HG03175 (cell line): Measurements from ENCODE around the gene NEIL3.
"Not testable (repeated sequence)": the region's sequence is repeated elsewhere in the genome, so short reads cannot be mapped to it uniquely, and the experiment has no call there.

ENCODE experiments used
- ATAC-seq: cut with Tn5 transposase; IDR thresholded peaks from one replicate; pipeline ENCODE4 v1.9.1; 2021; ENCODE audit warnings: mild to moderate bottlenecking, moderate library complexity; ENCODE audit not compliant: unreplicated experiment

The NEIL3 gene

GRCh38 chr4:177297785-177298391 lies 11.8 kb upstream of the NEIL3 start:
- no peak for ATAC-seq

GRCh38 chr4:177301126-177301639 lies 8.5 kb upstream of the NEIL3 start:
- no peak for ATAC-seq

GRCh38 chr4:177302371-177303100 lies 7.1 kb upstream of the NEIL3 start:
- no peak for ATAC-seq

DNA sequence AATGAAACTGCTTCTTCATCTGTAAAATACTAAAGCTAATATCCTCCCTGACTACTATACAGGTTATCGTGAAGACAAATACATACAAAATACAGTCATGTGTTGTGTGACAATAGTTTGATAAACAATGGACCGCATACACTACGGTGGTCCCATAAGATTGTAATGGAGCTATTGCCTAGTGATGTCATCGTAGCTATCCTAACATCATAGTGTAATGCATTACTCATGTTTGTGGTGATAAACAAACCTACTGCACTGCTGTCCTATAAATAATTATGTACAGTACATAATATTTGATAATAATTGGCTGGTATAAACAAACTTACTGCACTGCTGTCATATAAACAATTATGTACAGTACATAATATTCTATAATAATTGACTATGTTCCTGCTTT lies 5.6 kb upstream of the NEIL3 start:
- ATAC-seq = no peak

GRCh38 chr4:177304864-177305263 lies 4.8 kb upstream of the NEIL3 start:
- not testable (repeated sequence) for ATAC-seq

DNA sequence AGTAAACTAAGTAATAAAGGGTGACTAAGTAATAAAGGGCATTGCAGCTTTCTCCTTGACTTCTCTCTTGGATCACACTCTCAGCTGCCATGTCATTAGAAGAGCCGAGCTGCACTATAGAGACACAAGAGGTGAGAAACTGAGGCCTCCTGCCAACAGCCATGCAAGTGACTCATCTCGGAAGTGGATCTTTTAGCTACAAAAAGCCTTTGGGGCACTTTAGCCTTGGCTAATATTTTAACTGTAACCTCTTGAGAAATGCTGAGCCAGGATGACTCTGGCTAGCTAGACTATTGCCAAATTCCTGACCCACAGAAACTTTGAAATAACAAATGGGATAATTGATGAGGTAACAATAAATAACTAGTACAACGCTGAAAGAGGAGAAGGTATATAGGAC lies 1.5 kb upstream of the NEIL3 start:
- no peak for ATAC-seq

DNA sequence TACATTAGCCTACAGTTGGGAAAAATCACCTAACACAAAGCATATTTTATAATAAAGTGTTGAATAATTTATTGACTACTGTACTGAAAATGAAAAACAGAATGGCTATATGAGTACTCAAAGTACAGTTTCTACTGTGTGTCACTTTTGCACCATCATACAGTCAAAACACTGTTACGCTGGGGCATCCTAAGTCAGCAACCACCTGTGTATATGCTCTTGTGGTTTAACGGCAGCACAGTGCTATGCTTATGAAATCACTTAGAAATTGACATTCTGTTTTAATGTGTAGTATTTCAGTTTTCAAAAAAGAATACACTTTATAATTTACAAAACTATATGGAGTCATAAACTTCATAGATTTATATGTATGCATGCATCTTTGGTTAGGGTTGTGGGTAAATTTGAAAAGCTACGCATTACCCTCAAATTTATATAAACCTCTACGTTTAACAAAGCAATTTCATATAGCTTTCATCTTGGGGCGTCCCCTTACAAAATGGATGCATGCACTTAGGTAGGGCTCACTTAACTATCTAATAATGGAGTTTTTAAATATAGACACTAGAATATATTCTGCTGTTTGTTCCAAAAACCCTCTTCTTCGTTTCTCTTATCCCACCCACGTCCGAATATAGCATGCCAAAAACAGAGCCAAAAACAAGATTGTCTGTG lies 690 bp upstream of the NEIL3 start:
- no peak for ATAC-seq

DNA sequence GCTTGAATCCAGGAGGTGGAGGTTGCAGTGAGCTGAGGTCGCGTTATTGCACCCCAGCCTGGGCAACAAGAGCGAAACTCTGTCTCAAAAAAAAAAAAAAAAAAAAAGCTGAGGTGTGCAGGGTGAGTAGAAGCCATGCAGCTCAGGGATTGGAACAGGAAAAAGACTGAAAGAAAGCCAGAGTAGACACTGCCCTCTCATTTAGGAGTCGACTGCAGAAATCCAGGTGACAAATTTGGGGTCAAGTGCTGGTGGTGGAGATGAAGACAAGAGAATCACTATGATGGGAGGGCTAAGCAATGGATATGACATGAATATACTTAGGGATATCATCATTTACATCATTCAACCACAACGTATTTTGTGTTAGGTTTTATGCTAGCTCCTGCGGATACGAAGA lies 1.9 kb downstream of the NEIL3 start:
- ATAC-seq = no peak

DNA sequence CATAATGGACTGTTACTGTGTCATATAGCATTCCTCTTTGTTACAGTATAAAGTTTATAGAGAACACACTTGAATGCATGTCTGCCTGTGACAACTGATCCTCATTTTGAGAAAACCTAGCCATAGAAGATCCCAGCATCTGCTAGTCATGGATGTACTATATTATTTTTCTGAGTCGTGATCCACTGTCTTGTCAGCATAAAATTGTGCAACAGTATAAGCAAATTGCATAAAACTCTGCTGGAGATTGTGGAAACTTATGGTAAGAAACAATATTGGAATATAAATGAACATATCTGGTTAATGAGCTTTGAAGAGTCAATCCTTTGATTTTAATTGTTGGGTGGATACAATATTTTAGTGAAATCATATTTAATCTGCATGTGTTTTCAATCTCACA lies 3.6 kb downstream of the NEIL3 start:
- ATAC-seq = no peak

GRCh38 chr4:177315767-177316464 lies 6.2 kb downstream of the NEIL3 start:
- ATAC-seq = peak; percentile 51

DNA sequence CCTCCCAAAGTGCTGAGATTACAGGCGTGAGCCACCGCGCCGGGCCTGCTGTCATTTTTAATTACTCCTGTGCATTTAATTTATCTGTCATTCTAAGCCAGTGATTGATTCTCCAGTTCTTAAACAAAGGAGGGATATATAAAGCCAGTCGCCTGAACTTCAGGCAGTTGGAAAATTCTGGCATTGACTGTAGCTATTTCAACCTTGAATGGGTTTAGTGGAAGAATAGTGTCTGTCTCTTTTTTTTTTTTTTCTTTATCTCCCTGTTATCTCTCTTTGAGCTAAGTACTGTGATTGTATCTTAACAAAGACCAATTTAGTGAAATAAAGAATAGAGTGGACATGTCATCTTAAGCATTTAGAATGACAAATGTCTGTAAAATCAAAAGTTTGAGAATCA lies 11.0 kb downstream of the NEIL3 start:
- no peak for ATAC-seq

- no peak for ATAC-seq
Observed at GRCh38 chr4:177321647-177322046, 12.0 kb downstream of the NEIL3 start.

DNA sequence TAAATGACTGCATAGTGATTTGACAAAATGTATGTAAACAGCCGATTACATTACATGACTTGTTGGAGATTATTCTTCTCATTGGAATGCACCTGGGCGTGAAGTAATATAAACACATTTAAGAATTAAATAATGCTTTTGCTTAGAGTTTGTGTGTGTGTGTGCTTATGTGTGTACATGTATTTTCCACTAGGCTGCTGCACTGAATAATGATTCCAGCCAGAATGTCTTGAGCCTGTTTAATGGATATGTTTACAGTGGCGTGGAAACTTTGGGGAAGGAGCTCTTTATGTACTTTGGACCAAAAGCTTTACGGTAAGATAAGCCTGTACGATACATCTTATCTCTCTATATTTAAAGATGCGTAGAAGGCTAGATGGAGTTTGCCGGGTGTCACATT lies 12.6 kb downstream of the NEIL3 start:
- ATAC-seq = no peak

DNA sequence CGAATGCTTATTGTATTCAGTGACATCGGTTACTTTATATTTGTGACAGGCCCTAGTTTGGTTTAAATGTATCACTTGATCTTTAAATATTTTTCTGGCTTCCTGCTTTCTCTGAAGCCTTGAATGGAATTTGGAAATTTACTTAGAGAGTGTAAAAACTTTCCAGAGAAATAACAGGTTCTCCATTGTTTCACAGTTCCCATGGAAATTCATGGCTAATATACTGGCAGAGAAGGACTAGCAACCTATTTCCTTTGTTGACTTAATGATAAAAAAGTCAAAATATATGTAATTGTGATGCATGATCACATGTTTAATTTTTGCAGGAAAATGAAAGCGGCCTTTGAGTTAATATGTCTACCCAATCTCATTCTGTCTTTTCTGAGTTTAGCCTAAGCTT lies 13.2 kb downstream of the NEIL3 start:
- ATAC-seq = no peak

DNA sequence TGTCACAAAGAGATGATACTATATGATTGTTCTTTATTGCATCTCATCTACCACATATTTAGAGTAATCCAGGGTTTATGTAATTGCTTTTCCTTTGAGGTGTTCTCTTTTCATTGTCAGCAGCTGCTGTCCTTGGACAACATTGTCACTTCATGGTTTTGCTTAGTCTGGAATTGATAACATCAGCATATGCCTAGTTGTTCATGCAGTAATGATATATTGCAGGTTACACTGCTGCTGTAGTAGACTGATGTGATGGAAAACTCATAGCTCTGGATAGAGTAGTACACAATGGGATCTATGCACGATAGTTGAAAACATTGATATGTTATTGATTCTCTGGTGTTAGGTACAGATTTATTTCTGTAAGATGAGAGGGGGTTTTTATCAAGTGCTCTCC lies 13.7 kb downstream of the NEIL3 start:
- ATAC-seq = no peak

DNA sequence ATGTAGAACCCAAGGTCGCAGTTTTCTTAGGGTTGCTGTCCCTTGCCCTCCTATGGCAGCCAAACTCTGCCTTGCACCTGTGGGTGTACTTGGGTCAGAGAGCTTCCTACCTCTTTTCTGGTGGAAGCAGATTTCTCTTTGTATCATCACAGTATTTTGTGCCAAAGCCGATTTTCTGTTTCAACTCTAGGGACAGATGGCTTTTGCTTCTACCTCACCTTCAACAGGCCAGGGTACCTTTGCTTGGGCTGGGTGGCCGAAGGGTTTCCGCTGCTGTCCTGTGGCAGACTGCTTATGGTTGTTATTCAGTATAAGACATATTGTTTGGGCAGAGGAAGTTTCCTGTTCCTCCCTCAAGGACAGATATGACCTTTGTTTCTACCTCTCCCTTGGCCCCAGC lies 22.4 kb downstream of the NEIL3 start:
- no peak for ATAC-seq

GRCh38 chr4:177339477-177340374 lies 30.1 kb downstream of the NEIL3 start:
- peak; percentile 99 for ATAC-seq

DNA sequence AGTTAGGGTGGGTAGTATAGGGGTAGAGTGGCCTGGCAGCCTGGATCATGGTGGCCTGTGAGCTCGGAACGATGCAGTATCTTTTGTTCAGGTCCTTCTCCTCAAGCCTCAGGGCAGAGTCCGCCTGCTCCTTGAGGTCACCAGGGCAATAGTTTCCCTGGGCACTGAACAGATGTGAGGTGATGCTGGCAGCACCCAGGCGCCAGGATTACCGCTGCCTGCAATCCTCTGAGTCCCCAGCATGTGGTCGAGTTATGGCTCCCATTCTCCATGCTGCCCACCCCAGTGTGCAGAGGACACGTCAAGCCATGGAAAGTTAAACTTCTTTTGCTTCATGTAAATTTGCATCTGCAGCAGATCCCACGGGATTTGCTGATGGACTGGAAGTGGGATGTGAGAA lies 38.7 kb downstream of the NEIL3 start:
- no peak for ATAC-seq

DNA sequence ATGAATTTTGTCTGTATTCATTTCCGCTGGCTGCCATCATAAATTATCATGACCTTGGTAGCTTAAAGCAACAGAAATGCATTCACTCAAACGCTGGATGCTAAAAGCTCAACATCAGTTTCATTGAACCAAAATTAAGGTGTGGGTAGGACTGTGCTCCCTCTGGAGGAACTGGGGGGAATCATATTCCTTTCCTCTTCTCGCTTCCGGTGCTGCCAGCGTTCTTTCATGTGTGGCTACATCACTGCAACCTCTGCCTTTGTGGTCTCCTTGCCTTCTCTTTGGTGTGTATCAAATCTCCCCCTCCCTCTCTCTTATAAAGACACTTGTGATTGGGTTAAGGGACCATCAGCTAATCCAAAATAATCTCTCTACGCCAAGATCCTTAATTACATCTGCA lies 39.5 kb downstream of the NEIL3 start:
- ATAC-seq = no peak

DNA sequence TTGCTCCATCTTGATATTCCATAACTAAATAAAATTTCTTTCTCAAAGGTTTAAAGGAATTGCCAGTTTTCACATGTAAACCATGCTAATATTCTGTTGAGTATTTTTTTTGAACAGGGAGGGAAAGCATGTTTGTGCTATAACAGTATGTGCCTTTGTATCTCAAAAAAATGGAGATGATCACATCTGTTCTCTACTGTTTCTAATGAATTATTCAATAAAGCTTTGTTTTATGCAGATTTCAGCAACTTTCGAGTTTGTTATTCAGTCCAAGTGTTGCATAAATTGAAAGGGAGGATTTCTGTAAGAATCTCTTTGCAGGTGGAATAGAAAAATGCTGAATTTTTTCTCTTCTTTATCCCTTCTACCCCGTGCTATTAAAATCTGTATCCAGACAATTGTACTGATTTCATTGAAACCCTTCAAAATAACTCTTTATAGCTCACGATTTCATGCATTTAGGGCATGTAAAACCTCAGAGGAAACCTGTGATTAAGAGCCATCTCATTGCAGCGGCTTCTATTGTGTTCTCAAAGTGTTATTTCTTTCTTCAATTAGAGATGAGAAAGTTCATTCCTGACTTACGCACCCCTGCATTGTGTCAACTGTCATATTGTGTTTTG lies 42.1 kb downstream of the NEIL3 start:
- ATAC-seq = no peak
